GM10248 (cell line): ENCODE results near the gene PKN3.

Experiments used
- CTCF ChIA-PET: fragments of 300-600 bp; sonication (Branson Sonifier 250); formaldehyde crosslinking; extraction: SDS; loops from one replicate; lab custom pipeline; 2021; ENCODE audit warnings: antibody characterized with exemption; lab: Yijun Ruan, JAX
- POLR2A ChIA-PET: fragments of 350-650 bp; sonication (Branson Sonifier 250); formaldehyde crosslinking; extraction: SDS; loops from one replicate; lab custom pipeline; 2020; ENCODE audit warnings: antibody characterized with exemption; lab: Yijun Ruan, JAX
- DNase-seq: peaks from one replicate; pipeline ENCODE4 v3.0.0; 2012; ENCODE audit errors: extremely low spot score
- CTCF ChIP-seq: IDR thresholded peaks from 2 replicates; pipeline ENCODE4 v1.5.1; 2012; ENCODE audit warnings: mild to moderate bottlenecking, low read depth; ENCODE audit errors: extremely low read depth, missing control alignments, control extremely low read depth

PKN3 gene

DNA sequence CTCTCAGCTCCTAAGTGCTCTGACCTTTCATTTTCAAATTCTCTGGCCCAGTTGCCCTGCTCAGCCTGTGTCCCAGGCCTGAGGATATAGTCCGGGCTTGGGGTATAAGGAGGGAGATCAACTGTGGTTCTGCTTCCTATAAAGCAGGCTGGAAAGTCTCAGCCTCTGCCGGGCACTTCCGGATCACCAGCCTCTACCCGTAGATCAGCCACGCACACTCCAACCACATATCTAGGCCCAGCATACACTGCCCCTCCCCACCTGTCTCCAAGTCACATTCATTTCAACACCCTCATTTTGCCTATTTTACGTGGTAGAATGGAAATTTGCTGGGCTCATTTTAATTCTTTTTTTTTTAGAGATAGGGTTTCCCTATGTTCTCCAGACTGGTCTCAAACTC lies 66.3 kb downstream of the PKN3 start:
- no peak for DNase-seq
- POLR2A ChIA-PET: no interaction called here
- CTCF ChIA-PET: interaction anchor here (1.0 to 1.2 kb wide), 2 partner anchors 23 to 61 kb away, joined by 3 to 4 read pairs; no protein-coding TSS in a partner anchor
- no peak for TF ChIP-seq CTCF
